HepG2 (cell line): Measurements from ENCODE around the gene GTF3A. TPM values are rescaled to one million over a fixed set of nuclear protein-coding genes. Genes with fewer than 3 reads are reported as not detected.

Experiments
- GABPA ChIP-seq, 2 experiments: IDR thresholded peaks; 2 replicates each; pipeline ENCODE4 v1.6.1; 2011 to 2016; ENCODE audit warnings: low read depth in 2 of 2, low read length in 1 of 2, missing biosample characterization in 1 of 2, missing genetic modification characterization in 1 of 2
- HMG20B ChIP-seq: conservative IDR thresholded peaks from 2 replicates; pipeline ENCODE4 v1.6.1; 2016; ENCODE audit warnings: missing genetic modification reagents, missing compliant biosample characterization
- HMGA1 ChIP-seq: sonication (generic); formaldehyde crosslinking; conservative IDR thresholded peaks from 2 replicates; pipeline ENCODE4 v1.4.0; 2020; ENCODE audit warnings: missing genetic modification reagents
- JUN ChIP-seq: sonication (generic); formaldehyde crosslinking; IDR thresholded peaks from 2 replicates; pipeline ENCODE4 v1.4.0; 2020; ENCODE audit warnings: mild to moderate bottlenecking, missing genetic modification reagents
- NRL ChIP-seq: sonication (generic); formaldehyde crosslinking; IDR thresholded peaks from 2 replicates; pipeline ENCODE4 v1.5.0; 2020; ENCODE audit warnings: missing genetic modification reagents, mild to moderate bottlenecking, moderate library complexity, borderline replicate concordance
- PAXIP1 ChIP-seq: sonication (generic); formaldehyde crosslinking; conservative IDR thresholded peaks from 2 replicates; pipeline ENCODE4 v1.4.0; 2020; ENCODE audit warnings: mild to moderate bottlenecking, missing genetic modification reagents, moderate library complexity
- PHF20 ChIP-seq: sonication (generic); formaldehyde crosslinking; IDR thresholded peaks from 2 replicates; pipeline ENCODE4 v1.5.0; 2020; ENCODE audit warnings: mild to moderate bottlenecking, missing genetic modification reagents
- SIN3B ChIP-seq: fragments of 150-350 bp; IDR thresholded peaks from 2 replicates; pipeline ENCODE4 v1.6.1; 2014; ENCODE audit warnings: low read length
- ZFP37 ChIP-seq: sonication (generic); formaldehyde crosslinking; IDR thresholded peaks from 2 replicates; pipeline ENCODE4 v1.4.0; 2020; ENCODE audit warnings: missing genetic modification reagents, borderline replicate concordance
- ZHX2 ChIP-seq, 2 experiments: sonication (generic) in 1 of 2; formaldehyde crosslinking in 1 of 2; IDR thresholded peaks; 2 replicates each; pipeline versions ENCODE4 v1.6.1 to v1.9.0; 2014 to 2022; ENCODE audit warnings: antibody characterized with exemption in 1 of 2, borderline replicate concordance in 1 of 2, inconsistent platforms in 1 of 2, low read depth in 1 of 2, missing genetic modification reagents in 1 of 2
- ZNF180 ChIP-seq: sonication (generic); formaldehyde crosslinking; IDR thresholded peaks from 2 replicates; pipeline ENCODE4 v1.4.0; 2020; ENCODE audit warnings: low read depth, missing genetic modification reagents, borderline replicate concordance
- ZNF260 ChIP-seq: sonication (generic); formaldehyde crosslinking; IDR thresholded peaks from 2 replicates; pipeline ENCODE4 v1.4.0; 2020; ENCODE audit warnings: missing genetic modification reagents, low read depth, mild to moderate bottlenecking, borderline replicate concordance
- ZNF614 ChIP-seq: IDR thresholded peaks from 2 replicates; pipeline ENCODE4 v1.6.1; 2018; ENCODE audit warnings: missing biosample characterization, missing genetic modification reagents, inconsistent platforms, borderline replicate concordance
- ZNF775 ChIP-seq: sonication (generic); formaldehyde crosslinking; IDR thresholded peaks from 2 replicates; pipeline ENCODE4 v1.4.0; 2020; ENCODE audit warnings: missing genetic modification reagents, mild to moderate bottlenecking, moderate library complexity, borderline replicate concordance
- polyA plus RNA-seq, 8 experiments: library from polyadenylated mRNA; depleted of rRNA in 3 of 8; stranded (reverse) in 7 of 8; unstranded in 1 of 8; fragments of >200 nt; fragmentation: Illumina TruSeq in 4 of 8; extraction: Trizol in 4 of 8; gene quantifications; 2 replicates each; pipeline versions ENCODE4 v1.2.1 to v1.2.3, GENCODE V29; 2011 to 2016; ENCODE audit warnings: low read depth in 4 of 8, missing spikeins in 1 of 8, mixed read lengths in 1 of 8; ENCODE audit not compliant: insufficient read depth in 1 of 8
- total RNA-seq, 5 experiments: library from RNA; depleted of rRNA; stranded (reverse); fragments of >200 nt; fragmentation: Illumina TruSeq; extraction: Trizol; gene quantifications; 2 replicates each; pipeline ENCODE4 v1.2.3, GENCODE V29; 2016; ENCODE audit warnings: low read depth in 1 of 5
- TF ChIP-seq, protein P1 (sequence below): sonication (generic); formaldehyde crosslinking; IDR thresholded peaks from 2 replicates; pipeline ENCODE4 v1.4.0; 2020; ENCODE audit warnings: mild to moderate bottlenecking, missing genetic modification reagents

The GTF3A gene
- total and polyA plus RNA-seq, 2 of the 13 experiments (the other 11 are each of a cell fraction or from before 2014, with no cell fraction given): 42.1 to 176 TPM

DNA sequence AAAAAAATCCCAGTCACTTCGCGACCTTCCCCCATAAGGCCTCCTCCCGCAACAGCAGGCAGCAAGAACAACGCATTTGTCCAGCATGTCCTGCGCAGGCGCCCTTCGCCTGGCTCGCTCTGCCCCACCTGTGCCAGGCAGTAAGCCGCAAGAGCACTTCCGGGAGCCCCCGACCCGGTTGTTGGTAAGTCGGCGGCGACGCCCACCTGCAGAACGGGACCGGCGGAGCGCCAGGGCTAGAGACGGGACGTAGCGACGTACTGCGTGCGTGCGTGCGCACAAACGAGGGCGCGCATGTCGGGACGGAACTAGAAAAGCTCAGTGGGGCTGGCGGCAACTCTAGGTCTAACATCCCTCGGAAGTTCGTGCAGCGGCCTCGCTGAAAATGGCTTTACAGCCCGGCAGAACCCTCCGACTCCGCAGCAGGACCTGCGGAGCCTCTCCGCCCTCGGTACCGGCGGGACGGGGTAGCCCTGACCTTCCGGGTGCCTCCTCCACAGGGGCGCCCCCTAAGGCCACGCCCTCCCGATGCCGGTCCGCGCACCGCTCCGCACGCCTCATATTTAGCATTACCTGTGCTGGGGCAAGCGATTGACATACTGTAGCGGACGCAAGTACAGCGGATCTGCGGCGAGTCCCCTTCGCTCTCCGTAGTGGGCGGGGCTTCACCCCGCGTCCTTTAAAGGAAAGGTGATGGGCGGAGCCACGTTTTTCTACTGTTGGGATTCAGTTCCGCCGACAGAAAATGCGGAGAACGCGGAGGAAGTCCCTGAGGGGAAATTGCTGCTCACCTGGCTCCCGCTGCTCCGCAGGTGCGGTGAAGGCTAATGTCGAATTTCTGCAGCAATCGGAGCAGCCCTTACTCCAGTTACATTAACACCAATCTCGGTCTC is 25.8 kb downstream of the GTF3A start, which contains the start of gene MTIF3 (continued):
- TF ChIP-seq NRL (CRISPR knock-in tag) (peak; percentile 97), ZNF260 (CRISPR knock-in tag) (no peak), ZNF614 (CRISPR knock-in tag) (no peak), PHF20 (peak; percentile 83), ZNF775 (CRISPR knock-in tag) (no peak), HMG20B (0 out of 2 replicates have a peak, but pooled peaks have one; percentile 19), PAXIP1 (CRISPR knock-in tag) (peak; percentile 57), JUN (CRISPR knock-in tag) (peak; percentile 60; the same call in 1 of the 2 replicates), ZNF180 (CRISPR knock-in tag) (no peak), ZFP37 (CRISPR knock-in tag) (peak; percentile 48; the same call in 1 of the 2 replicates), HMGA1 (no peak), SIN3B (no peak), GABPA (IDR thresholded peaks at IDR 0.05; ENCODE audit: low read depth, low read length) (peak; percentile 50), GABPA (CRISPR knock-in tag; IDR thresholded peaks at IDR 0.05; ENCODE audit: low read depth) (peak; percentile 87), ZHX2 (IDR thresholded peaks at IDR 0.05; ENCODE audit: low read depth) (peak; percentile 35; the same call in 1 of the 2 replicates), ZHX2 (CRISPR knock-in tag; IDR thresholded peaks at IDR 0.05; ENCODE audit: borderline replicate concordance) (no peak)
- TF ChIP-seq, protein P1, sequence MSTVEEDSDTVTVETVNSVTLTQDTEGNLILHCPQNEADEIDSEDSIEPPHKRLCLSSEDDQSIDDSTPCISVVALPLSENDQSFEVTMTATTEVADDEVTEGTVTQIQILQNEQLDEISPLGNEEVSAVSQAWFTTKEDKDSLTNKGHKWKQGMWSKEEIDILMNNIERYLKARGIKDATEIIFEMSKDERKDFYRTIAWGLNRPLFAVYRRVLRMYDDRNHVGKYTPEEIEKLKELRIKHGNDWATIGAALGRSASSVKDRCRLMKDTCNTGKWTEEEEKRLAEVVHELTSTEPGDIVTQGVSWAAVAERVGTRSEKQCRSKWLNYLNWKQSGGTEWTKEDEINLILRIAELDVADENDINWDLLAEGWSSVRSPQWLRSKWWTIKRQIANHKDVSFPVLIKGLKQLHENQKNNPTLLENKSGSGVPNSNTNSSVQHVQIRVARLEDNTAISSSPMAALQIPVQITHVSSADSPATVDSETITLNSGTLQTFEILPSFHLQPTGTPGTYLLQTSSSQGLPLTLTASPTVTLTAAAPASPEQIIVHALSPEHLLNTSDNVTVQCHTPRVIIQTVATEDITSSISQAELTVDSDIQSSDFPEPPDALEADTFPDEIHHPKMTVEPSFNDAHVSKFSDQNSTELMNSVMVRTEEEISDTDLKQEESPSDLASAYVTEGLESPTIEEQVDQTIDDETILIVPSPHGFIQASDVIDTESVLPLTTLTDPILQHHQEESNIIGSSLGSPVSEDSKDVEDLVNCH (CRISPR knock-in tag): no peak
